ENCODE data around the gene LRP1. TPM values are rescaled to one million over a fixed set of nuclear protein-coding genes. Genes with fewer than 3 reads are reported as not detected.
A peak's percentile ranks its signal among the peaks of the same experiment; 100 is the strongest.

Gene LRP1
- polyA plus RNA-seq, 2 donors = 29.6 to 47.6 TPM

DNA sequence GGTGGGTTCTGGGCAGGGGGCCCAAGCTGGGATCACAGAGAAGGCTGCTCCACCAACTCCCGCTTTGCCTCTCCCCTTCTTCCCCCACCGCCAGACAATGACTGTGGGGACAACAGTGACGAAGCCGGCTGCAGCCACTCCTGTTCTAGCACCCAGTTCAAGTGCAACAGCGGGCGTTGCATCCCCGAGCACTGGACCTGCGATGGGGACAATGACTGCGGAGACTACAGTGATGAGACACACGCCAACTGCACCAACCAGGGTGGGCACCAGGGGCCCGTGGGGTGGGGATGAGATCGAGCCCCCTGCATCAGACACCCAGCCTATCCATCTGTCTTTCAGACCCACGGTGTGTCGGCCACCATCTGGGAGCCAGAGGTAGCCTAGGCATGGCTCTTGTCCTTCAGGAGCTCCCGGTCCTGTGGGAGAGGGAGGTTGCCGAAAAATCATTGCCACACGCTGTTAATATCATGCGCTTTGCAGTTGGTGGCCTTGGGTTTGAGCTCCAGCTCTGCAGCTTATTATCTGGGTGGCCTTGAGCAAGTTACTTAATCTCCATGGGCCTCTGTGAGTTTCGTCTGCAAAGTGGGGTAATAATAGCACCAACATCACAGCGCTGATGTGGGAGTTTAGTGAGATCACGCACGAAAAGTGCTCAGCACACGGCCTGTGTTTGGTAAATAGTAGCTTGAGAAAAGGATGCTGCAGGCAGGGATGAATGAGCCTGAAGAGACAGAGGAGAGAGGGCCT is 40.9 kb downstream of the LRP1 start:
- WGBS, 2 donors = 87 to 88% methylated on average over 23 of the region's 23 CpGs
- H3K4me1 ChIP-seq (ENCODE audit: control insufficient read depth in 2 of 2, insufficient read depth in 2 of 2, low read length in 1 of 2) = peaks cover 0 to 45% of the 10 kb centered on the region in 2 donors
- H3K27me3 ChIP-seq (ENCODE audit: control insufficient read depth in 1 of 2, insufficient read depth in 2 of 2, low read length in 2 of 2) = no peaks in the 10 kb centered on the region
- peak overlapping the region; percentile 47 to 52 for H3K27ac ChIP-seq (ENCODE audit: low read depth in 2 of 2, low read length in 1 of 2)
- no peaks in the 10 kb centered on the region for H3K9me3 ChIP-seq (ENCODE audit: control insufficient read depth in 2 of 2, insufficient read depth in 1 of 2, low read depth in 1 of 2, low read length in 1 of 2)
- peaks cover 6 to 26% of the 10 kb centered on the region in 2 donors for H3K36me3 ChIP-seq (ENCODE audit: control insufficient read depth in 2 of 2, insufficient read depth in 2 of 2, low read length in 1 of 2)
- H3K4me3 ChIP-seq (ENCODE audit: low read depth in 1 of 2, low read length in 2 of 2) = no peak overlapping the region

DNA sequence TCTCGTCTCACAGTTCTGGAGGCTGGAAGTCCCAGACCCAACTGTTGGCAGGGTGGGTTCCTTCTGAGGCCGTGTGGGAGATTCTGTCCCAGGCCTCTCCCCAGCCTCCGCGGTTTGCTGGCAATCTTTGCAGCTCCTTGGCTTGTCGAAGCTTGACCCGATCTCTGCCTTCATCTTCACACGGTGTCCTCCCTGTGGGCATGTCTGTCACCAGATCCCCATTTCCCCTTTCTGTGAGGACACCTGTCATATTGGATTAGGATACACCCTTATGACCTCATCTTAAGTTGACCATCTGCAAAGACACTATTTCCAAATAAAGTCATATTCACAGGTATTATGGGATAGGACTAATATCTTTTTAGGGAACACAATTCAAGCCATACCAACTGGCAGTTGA is 41.7 kb downstream of the LRP1 start:
- no peaks in the 10 kb centered on the region for H3K27me3 ChIP-seq (ENCODE audit: control insufficient read depth in 1 of 2, insufficient read depth in 2 of 2, low read length in 2 of 2)
- H3K27ac ChIP-seq (ENCODE audit: low read depth in 2 of 2, low read length in 1 of 2) = peak overlapping the region; percentile 47 to 52
- H3K4me1 ChIP-seq (ENCODE audit: control insufficient read depth in 2 of 2, insufficient read depth in 2 of 2, low read length in 1 of 2) = peaks cover 0 to 46% of the 10 kb centered on the region in 2 donors
- H3K9me3 ChIP-seq (ENCODE audit: control insufficient read depth in 2 of 2, insufficient read depth in 1 of 2, low read depth in 1 of 2, low read length in 1 of 2) = no peaks in the 10 kb centered on the region
- H3K4me3 ChIP-seq (ENCODE audit: low read depth in 1 of 2, low read length in 2 of 2) = no peak overlapping the region
- WGBS, 2 donors = 44 to 51% methylated on average over 7 of the region's 7 CpGs
- peaks cover 6 to 25% of the 10 kb centered on the region in 2 donors for H3K36me3 ChIP-seq (ENCODE audit: control insufficient read depth in 2 of 2, insufficient read depth in 2 of 2, low read length in 1 of 2)

DNA sequence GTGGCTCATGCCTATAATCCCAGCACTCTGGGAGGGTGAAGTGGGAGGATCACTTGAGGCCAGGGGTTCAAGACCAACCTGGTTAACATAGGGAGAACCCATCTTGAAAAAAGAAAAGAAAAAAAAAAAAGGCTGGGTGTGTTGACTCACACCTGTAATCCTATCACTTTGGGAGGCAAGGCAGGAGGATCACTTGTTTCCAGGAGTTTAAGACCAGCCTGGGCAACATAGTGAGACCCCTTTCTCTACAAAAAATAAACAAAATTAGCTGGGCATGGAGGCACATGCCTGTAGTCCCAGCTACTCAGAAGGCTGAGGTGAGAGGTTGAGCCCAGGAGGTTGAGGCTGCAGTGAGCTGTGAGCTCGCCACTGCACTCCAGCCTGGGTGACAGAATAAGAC is 42.1 kb downstream of the LRP1 start:
- Histone ChIP-seq H3K27ac (ENCODE audit: low read depth in 2 of 2, low read length in 1 of 2) (peak overlapping the region in 1 of 2 donors; percentile 45), H3K4me3 (ENCODE audit: low read depth in 1 of 2, low read length in 2 of 2) (no peak overlapping the region), H3K4me1 (ENCODE audit: control insufficient read depth in 2 of 2, insufficient read depth in 2 of 2, low read length in 1 of 2) (peaks cover 0 to 50% of the 10 kb centered on the region in 2 donors), H3K9me3 (ENCODE audit: control insufficient read depth in 2 of 2, insufficient read depth in 1 of 2, low read depth in 1 of 2, low read length in 1 of 2) (no peaks in the 10 kb centered on the region), H3K27me3 (ENCODE audit: control insufficient read depth in 1 of 2, insufficient read depth in 2 of 2, low read length in 2 of 2) (no peaks in the 10 kb centered on the region), H3K36me3 (ENCODE audit: control insufficient read depth in 2 of 2, insufficient read depth in 2 of 2, low read length in 1 of 2) (peaks cover 4 to 23% of the 10 kb centered on the region in 2 donors)
- WGBS, 2 donors = 94 to 97% methylated on average over 1 of the region's 1 CpG

DNA sequence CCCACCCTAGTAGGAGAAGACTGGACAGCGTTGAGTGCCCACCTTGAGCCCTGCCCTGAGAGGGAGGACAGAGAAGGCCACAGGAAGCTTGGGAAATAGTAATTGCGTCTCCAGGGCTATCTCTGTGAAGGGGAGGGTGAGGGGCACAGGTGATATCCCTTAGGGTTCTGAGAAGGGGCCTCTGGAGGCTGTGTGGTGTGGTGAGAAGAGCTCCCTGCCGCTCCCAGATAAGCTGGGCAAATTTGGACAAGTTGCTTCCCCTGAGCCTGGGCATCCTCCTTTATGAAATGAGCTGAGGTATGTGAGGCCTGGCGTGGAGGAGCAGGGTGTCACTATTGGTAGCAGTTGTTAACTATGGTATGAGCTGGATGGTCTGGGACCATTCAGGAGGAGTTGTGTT is 42.6 kb downstream of the LRP1 start:
- Histone ChIP-seq H3K9me3 (ENCODE audit: control insufficient read depth in 2 of 2, insufficient read depth in 1 of 2, low read depth in 1 of 2, low read length in 1 of 2) (no peaks in the 10 kb centered on the region), H3K36me3 (ENCODE audit: control insufficient read depth in 2 of 2, insufficient read depth in 2 of 2, low read length in 1 of 2) (peaks cover 4 to 22% of the 10 kb centered on the region in 2 donors), H3K4me1 (ENCODE audit: control insufficient read depth in 2 of 2, insufficient read depth in 2 of 2, low read length in 1 of 2) (peaks cover 0 to 47% of the 10 kb centered on the region in 2 donors), H3K27ac (ENCODE audit: low read depth in 2 of 2, low read length in 1 of 2) (peak overlapping the region; percentile 66 to 74), H3K4me3 (ENCODE audit: low read depth in 1 of 2, low read length in 2 of 2) (no peak overlapping the region), H3K27me3 (ENCODE audit: control insufficient read depth in 1 of 2, insufficient read depth in 2 of 2, low read length in 2 of 2) (no peaks in the 10 kb centered on the region)
- WGBS, 2 donors = 61 to 69% methylated on average over 4 of the region's 4 CpGs

DNA sequence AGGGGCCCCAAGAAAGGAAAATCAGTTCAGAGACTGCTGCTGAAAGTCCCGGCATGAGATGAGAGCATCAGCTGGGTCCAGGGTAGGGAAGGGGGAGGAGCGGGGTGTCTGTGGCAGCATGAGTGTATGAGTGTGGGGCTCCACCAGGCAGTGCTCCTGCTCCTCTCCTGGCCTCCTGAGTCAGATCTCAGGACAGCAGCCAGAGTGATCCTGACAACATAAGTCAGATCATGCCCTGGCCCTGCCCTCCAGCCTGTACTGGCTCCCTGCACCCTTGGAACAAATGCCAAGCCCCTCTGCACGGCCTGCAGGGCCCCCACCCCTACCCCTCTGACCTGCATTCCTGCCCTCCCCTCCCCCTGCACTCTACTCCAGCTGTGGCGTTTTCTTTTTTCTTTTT is 43.4 kb downstream of the LRP1 start:
- H3K4me1 ChIP-seq (ENCODE audit: control insufficient read depth in 2 of 2, insufficient read depth in 2 of 2, low read length in 1 of 2) = peaks cover 0 to 47% of the 10 kb centered on the region in 2 donors
- no peaks in the 10 kb centered on the region for H3K9me3 ChIP-seq (ENCODE audit: control insufficient read depth in 2 of 2, insufficient read depth in 1 of 2, low read depth in 1 of 2, low read length in 1 of 2)
- H3K27me3 ChIP-seq (ENCODE audit: control insufficient read depth in 1 of 2, insufficient read depth in 2 of 2, low read length in 2 of 2) = no peaks in the 10 kb centered on the region
- 23 to 33% methylated on average over 4 of the region's 4 CpGs for WGBS, 2 donors
- peak overlapping the region; percentile 66 to 74 for H3K27ac ChIP-seq (ENCODE audit: low read depth in 2 of 2, low read length in 1 of 2)
- H3K36me3 ChIP-seq (ENCODE audit: control insufficient read depth in 2 of 2, insufficient read depth in 2 of 2, low read length in 1 of 2) = peaks cover 4 to 20% of the 10 kb centered on the region in 2 donors
- H3K4me3 ChIP-seq (ENCODE audit: low read depth in 1 of 2, low read length in 2 of 2) = no peak overlapping the region

DNA sequence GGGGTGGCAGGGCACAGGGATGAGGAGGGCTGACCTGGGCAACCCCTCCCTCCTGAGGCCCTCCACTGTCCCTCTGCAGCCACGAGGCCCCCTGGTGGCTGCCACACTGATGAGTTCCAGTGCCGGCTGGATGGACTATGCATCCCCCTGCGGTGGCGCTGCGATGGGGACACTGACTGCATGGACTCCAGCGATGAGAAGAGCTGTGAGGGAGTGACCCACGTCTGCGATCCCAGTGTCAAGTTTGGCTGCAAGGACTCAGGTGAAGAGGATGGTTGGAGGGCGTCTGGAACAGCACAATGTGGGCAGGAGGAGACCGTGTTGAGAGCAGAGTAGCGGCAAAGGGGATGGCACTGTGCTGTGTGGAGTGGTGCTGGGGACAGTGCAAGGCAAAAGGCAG is 44.8 kb downstream of the LRP1 start:
- 69 to 71% methylated on average over 11 of the region's 11 CpGs for WGBS, 2 donors
- peaks cover 4 to 22% of the 10 kb centered on the region in 2 donors for H3K36me3 ChIP-seq (ENCODE audit: control insufficient read depth in 2 of 2, insufficient read depth in 2 of 2, low read length in 1 of 2)
- no peak overlapping the region for H3K4me3 ChIP-seq (ENCODE audit: low read depth in 1 of 2, low read length in 2 of 2)
- H3K4me1 ChIP-seq (ENCODE audit: control insufficient read depth in 2 of 2, insufficient read depth in 2 of 2, low read length in 1 of 2) = peaks cover 4 to 48% of the 10 kb centered on the region in 2 donors
- no peak overlapping the region for H3K27ac ChIP-seq (ENCODE audit: low read depth in 2 of 2, low read length in 1 of 2)
- H3K9me3 ChIP-seq (ENCODE audit: control insufficient read depth in 2 of 2, insufficient read depth in 1 of 2, low read depth in 1 of 2, low read length in 1 of 2) = no peaks in the 10 kb centered on the region
- no peaks in the 10 kb centered on the region for H3K27me3 ChIP-seq (ENCODE audit: control insufficient read depth in 1 of 2, insufficient read depth in 2 of 2, low read length in 2 of 2)

DNA sequence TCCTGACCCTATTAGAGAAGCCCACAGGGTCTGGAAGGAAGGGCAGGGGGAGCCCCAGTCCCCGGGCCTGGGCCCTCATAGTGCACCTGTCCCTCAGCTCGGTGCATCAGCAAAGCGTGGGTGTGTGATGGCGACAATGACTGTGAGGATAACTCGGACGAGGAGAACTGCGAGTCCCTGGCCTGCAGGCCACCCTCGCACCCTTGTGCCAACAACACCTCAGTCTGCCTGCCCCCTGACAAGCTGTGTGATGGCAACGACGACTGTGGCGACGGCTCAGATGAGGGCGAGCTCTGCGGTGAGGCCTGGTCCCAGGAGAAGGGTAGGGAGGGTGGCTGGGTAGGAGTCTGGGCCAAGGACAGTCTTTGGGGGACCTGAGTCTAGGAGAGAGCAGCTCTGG is 45.4 kb downstream of the LRP1 start:
- Histone ChIP-seq H3K9me3 (ENCODE audit: control insufficient read depth in 2 of 2, insufficient read depth in 1 of 2, low read depth in 1 of 2, low read length in 1 of 2) (no peaks in the 10 kb centered on the region), H3K4me1 (ENCODE audit: control insufficient read depth in 2 of 2, insufficient read depth in 2 of 2, low read length in 1 of 2) (peaks cover 4 to 43% of the 10 kb centered on the region in 2 donors), H3K4me3 (ENCODE audit: low read depth in 1 of 2, low read length in 2 of 2) (no peak overlapping the region), H3K27me3 (ENCODE audit: control insufficient read depth in 1 of 2, insufficient read depth in 2 of 2, low read length in 2 of 2) (no peaks in the 10 kb centered on the region), H3K27ac (ENCODE audit: low read depth in 2 of 2, low read length in 1 of 2) (no peak overlapping the region), H3K36me3 (ENCODE audit: control insufficient read depth in 2 of 2, insufficient read depth in 2 of 2, low read length in 1 of 2) (peaks cover 4 to 28% of the 10 kb centered on the region in 2 donors)
- 88 to 91% methylated on average over 14 of the region's 14 CpGs for WGBS, 2 donors

DNA sequence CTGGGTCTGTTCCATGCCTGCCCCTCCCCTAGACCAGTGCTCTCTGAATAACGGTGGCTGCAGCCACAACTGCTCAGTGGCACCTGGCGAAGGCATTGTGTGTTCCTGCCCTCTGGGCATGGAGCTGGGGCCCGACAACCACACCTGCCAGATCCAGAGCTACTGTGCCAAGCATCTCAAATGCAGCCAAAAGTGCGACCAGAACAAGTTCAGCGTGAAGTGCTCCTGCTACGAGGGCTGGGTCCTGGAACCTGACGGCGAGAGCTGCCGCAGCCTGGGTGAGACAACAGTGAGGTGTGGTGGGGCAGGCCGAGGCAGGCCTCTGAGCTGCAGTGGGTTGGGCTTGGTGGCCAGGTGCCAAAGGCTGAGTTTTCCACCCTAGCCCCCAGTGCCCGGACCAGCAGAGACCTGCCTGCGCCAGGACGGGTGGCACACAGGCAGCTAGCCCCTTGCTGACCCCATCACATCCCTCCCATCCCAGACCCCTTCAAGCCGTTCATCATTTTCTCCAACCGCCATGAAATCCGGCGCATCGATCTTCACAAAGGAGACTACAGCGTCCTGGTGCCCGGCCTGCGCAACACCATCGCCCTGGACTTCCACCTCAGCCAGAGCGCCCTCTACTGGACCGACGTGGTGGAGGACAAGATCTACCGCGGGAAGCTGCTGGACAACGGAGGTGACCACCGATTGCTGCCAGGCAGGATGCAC is 47.3 kb downstream of the LRP1 start:
- Histone ChIP-seq H3K27me3 (ENCODE audit: control insufficient read depth in 1 of 2, insufficient read depth in 2 of 2, low read length in 2 of 2) (no peaks in the 10 kb centered on the region), H3K4me3 (ENCODE audit: low read depth in 1 of 2, low read length in 2 of 2) (peak overlapping the region in 1 of 2 donors; percentile 2), H3K36me3 (ENCODE audit: control insufficient read depth in 2 of 2, insufficient read depth in 2 of 2, low read length in 1 of 2) (peaks cover 4 to 42% of the 10 kb centered on the region in 2 donors), H3K4me1 (ENCODE audit: control insufficient read depth in 2 of 2, insufficient read depth in 2 of 2, low read length in 1 of 2) (peaks cover 4 to 41% of the 10 kb centered on the region in 2 donors), H3K9me3 (ENCODE audit: control insufficient read depth in 2 of 2, insufficient read depth in 1 of 2, low read depth in 1 of 2, low read length in 1 of 2) (no peaks in the 10 kb centered on the region), H3K27ac (ENCODE audit: low read depth in 2 of 2, low read length in 1 of 2) (peak overlapping the region; percentile 79 to 89)
- 27 to 37% methylated on average over 29 of the region's 29 CpGs for WGBS, 2 donors

DNA sequence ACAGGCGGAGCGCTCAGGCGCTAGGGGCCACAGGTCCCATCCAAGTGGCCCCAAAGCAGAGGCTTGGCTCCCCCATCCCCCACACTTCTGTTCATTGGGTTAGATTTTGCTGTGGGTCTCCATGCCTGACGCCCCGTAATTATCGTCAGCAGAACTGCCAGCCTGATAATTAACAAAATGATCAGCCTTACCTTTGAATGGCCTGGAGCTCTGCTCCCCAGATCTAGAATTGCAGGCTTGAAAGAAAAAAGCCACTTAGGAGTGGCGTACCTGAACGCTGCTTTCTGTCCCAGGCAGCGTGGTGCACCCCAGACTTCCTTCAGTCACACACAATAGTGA is 47.8 kb downstream of the LRP1 start:
- no peak overlapping the region for H3K4me3 ChIP-seq (ENCODE audit: low read depth in 1 of 2, low read length in 2 of 2)
- no peaks in the 10 kb centered on the region for H3K27me3 ChIP-seq (ENCODE audit: control insufficient read depth in 1 of 2, insufficient read depth in 2 of 2, low read length in 2 of 2)
- peaks cover 0 to 47% of the 10 kb centered on the region in 2 donors for H3K36me3 ChIP-seq (ENCODE audit: control insufficient read depth in 2 of 2, insufficient read depth in 2 of 2, low read length in 1 of 2)
- no peaks in the 10 kb centered on the region for H3K9me3 ChIP-seq (ENCODE audit: control insufficient read depth in 2 of 2, insufficient read depth in 1 of 2, low read depth in 1 of 2, low read length in 1 of 2)
- whole genome bisulfite sequencing, 2 donors = 62 to 83% methylated on average over 9 of the region's 9 CpGs
- peak overlapping the region; percentile 79 to 89 for H3K27ac ChIP-seq (ENCODE audit: low read depth in 2 of 2, low read length in 1 of 2)
- peaks cover 4 to 39% of the 10 kb centered on the region in 2 donors for H3K4me1 ChIP-seq (ENCODE audit: control insufficient read depth in 2 of 2, insufficient read depth in 2 of 2, low read length in 1 of 2)

Data from esophagus (tissue), 2 donors.